MM.1S (cell line): ENCODE results near the gene PNMT.

ENCODE experiments used
- DNase-seq: peaks from one replicate; pipeline ENCODE4 v3.0.0-alpha.2; 2015
- H2AFZ ChIP-seq: fragments of 300-600 bp; sonication (generic); 2 replicates; pipeline ENCODE4 v1.6.0; 2016; ENCODE audit warnings: antibody characterized with exemption, low read length
- H3F3A ChIP-seq: fragments of 300-600 bp; sonication (generic); 2 replicates; pipeline ENCODE4 v1.6.1; 2016; ENCODE audit warnings: mild to moderate bottlenecking, antibody characterized with exemption, low read length, moderate library complexity, mixed read lengths; ENCODE audit not compliant: insufficient read depth
- H3K27ac ChIP-seq: fragments of 300-600 bp; sonication (generic); 2 replicates; pipeline ENCODE4 v1.5.1; 2016; ENCODE audit warnings: mild to moderate bottlenecking, low read length
- H3K27me3 ChIP-seq: fragments of 300-600 bp; sonication (generic); replicated peaks from 2 replicates; pipeline ENCODE4 v1.6.0; 2016; ENCODE audit warnings: low read length; ENCODE audit not compliant: insufficient read depth
- H3K36me3 ChIP-seq: fragments of 300-600 bp; sonication (generic); replicated peaks from 2 replicates; pipeline ENCODE4 v1.6.1; 2016; ENCODE audit warnings: mild to moderate bottlenecking, low read length, mixed read lengths; ENCODE audit not compliant: insufficient read depth
- H3K4me1 ChIP-seq: fragments of 300-600 bp; sonication (generic); 2 replicates; pipeline ENCODE4 v1.6.1; 2016; ENCODE audit warnings: low read length, mixed read lengths
- H3K4me2 ChIP-seq: fragments of 300-600 bp; sonication (generic); 2 replicates; pipeline ENCODE4 v1.6.0; 2016; ENCODE audit warnings: low read depth, low read length
- H3K4me3 ChIP-seq: fragments of 300-600 bp; sonication (generic); 2 replicates; pipeline ENCODE4 v1.5.1; 2016; ENCODE audit warnings: low read length, mixed read lengths
- H3K79me2 ChIP-seq: fragments of 300-600 bp; sonication (generic); 2 replicates; pipeline ENCODE4 v1.6.1; 2016; ENCODE audit warnings: mixed run types, low read length, mixed read lengths
- H3K9ac ChIP-seq: fragments of 300-600 bp; sonication (generic); 2 replicates; pipeline ENCODE4 v1.6.1; 2016; ENCODE audit warnings: low read length, mixed read lengths
- H3K9me2 ChIP-seq: fragments of 300-600 bp; sonication (generic); replicated peaks from 2 replicates; pipeline ENCODE4 v1.6.1; 2016; ENCODE audit warnings: mild to moderate bottlenecking, low read length, mixed read lengths; ENCODE audit not compliant: insufficient read depth
- H3K9me3 ChIP-seq: fragments of 300-600 bp; sonication (generic); replicated peaks from 2 replicates; pipeline ENCODE4 v1.6.1; 2016; ENCODE audit warnings: mild to moderate bottlenecking, low read length, mixed read lengths; ENCODE audit not compliant: insufficient read depth
- H4K20me1 ChIP-seq: fragments of 300-600 bp; sonication (generic); 2 replicates; pipeline ENCODE4 v1.6.1; 2016; ENCODE audit warnings: mild to moderate bottlenecking, low read length, moderate library complexity, mixed read lengths; ENCODE audit not compliant: insufficient read depth
- EZH2 ChIP-seq: fragments of 300-600 bp; sonication (generic); optimal IDR thresholded peaks from 2 replicates; pipeline ENCODE3; 2017; ENCODE audit warnings: low read depth, mild to moderate bottlenecking, antibody characterized with exemption, low read length, mixed read lengths
- EZH2phosphoT487 ChIP-seq: fragments of 300-600 bp; sonication (generic); IDR thresholded peaks from 2 replicates; pipeline ENCODE4 v1.6.1; 2018; ENCODE audit warnings: antibody characterized with exemption, low read length
- TF ChIP-seq, protein P1 (sequence below): fragments of 300-600 bp; sonication (generic); IDR thresholded peaks from 2 replicates; pipeline ENCODE4 v1.5.1; 2016; ENCODE audit warnings: antibody characterized with exemption, low read length, mixed read lengths

Gene PNMT

DNA sequence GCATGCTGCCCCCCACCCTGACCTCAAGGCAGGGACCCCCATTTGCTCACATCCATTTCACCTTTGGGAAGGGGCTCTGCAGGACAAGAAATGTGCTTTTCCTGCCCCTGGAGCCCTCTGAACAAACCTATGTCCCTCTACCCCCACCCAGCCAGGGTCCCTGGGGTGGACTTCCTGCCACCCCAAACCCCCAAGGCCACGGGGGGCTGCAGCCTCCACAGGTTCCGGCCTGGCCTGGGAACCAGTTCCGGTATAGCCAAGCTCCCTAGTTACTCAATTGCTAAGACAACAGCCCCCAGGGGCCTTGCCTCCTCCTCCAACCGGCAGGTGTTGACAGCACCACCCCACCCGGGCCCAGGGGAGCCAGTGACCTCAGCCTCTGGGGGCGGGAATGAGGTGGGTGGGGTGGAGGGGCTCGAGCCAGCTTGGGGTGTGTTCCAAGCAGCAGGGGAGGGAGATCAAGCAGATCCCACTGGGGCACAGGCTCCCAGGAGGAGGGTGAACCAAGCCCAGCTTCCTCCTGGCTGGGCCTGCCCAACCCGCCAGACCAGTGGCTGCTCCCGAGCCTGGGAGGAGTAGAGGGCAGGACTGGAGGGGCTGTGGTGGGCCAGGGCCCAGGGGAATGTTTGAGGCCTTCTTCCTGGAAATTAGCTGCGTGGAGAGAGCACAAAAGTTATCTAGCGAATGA, 6.6 kb downstream of the PNMT start:
- Histone ChIP-seq H3K9ac (no peak overlapping the region), H3K4me2 (no peak overlapping the region)
- DNase-seq: no peak

DNA sequence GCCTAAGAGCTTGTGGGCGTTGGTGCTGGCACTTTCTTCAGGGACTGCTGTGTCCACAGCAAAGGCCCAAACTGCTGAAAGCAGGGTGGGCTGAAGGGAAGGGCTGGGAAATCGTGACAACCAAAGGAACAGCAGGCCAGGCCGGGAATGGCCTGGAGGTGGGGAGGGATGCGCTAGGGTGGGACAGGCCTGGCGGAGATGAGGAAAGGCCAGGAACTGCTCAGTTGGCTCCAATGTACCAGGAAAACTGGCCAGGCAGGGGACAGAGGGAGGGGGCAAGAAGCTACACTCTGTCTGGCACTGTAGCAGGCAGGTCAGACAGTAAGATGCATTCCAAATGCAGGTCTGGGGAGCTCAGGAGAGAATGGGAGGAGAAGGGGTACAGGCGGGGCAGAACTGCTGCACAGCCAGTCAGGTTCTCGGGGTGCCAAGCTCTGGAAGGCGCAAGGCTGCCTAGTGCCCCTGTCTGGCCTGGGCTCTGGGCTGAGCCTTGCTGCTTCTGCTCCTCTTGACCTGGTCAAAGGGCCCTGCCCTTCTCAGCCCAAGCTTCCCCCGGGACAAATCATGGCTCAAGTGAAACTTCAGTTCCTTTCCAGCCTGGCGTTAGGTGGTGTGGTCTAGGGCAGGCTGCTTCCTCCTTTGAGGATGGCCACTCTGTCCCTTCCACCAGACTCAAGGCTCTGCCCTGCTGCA, 7.3 kb downstream of the PNMT start:
- H4K20me1 ChIP-seq: no peaks in the 10 kb centered on the region
- H3K9me2 ChIP-seq: no peaks in the 10 kb centered on the region
- no peak overlapping the region for H3K9ac ChIP-seq
- no peaks in the 10 kb centered on the region for H3K9me3 ChIP-seq
- TF ChIP-seq, protein P1, sequence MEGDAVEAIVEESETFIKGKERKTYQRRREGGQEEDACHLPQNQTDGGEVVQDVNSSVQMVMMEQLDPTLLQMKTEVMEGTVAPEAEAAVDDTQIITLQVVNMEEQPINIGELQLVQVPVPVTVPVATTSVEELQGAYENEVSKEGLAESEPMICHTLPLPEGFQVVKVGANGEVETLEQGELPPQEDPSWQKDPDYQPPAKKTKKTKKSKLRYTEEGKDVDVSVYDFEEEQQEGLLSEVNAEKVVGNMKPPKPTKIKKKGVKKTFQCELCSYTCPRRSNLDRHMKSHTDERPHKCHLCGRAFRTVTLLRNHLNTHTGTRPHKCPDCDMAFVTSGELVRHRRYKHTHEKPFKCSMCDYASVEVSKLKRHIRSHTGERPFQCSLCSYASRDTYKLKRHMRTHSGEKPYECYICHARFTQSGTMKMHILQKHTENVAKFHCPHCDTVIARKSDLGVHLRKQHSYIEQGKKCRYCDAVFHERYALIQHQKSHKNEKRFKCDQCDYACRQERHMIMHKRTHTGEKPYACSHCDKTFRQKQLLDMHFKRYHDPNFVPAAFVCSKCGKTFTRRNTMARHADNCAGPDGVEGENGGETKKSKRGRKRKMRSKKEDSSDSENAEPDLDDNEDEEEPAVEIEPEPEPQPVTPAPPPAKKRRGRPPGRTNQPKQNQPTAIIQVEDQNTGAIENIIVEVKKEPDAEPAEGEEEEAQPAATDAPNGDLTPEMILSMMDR: no peak
- TF ChIP-seq EZH2phosphoT487: no peak
- no peak overlapping the region for H3K4me2 ChIP-seq
- no peaks in the 10 kb centered on the region for H3K4me1 ChIP-seq
- H3K27me3 ChIP-seq: no peaks in the 10 kb centered on the region
- no peak overlapping the region for H3K4me3 ChIP-seq
- no peak for DNase-seq
- no peaks in the 10 kb centered on the region for H3K79me2 ChIP-seq
- H3K36me3 ChIP-seq: no peaks in the 10 kb centered on the region
- no peak overlapping the region for H3K27ac ChIP-seq
- H3F3A ChIP-seq: no peaks in the 10 kb centered on the region
- H2AFZ ChIP-seq: no peak overlapping the region

More for the DNA sequence above, 6.6 kb downstream of the PNMT start:
- H3K27me3 ChIP-seq: peaks cover 1% of the 10 kb centered on the region; the same call in 1 of the 2 replicates
- H3K9me3 ChIP-seq: no peaks in the 10 kb centered on the region
- no peaks in the 10 kb centered on the region for H3K4me1 ChIP-seq
- TF ChIP-seq, protein P1: no peak
- TF ChIP-seq EZH2 (no peak), EZH2phosphoT487 (no peak)
- H3K9me2 ChIP-seq: no peaks in the 10 kb centered on the region
- no peak overlapping the region for H3K4me3 ChIP-seq
- H3K27ac ChIP-seq: no peak overlapping the region
- no peaks in the 10 kb centered on the region for H3F3A ChIP-seq
- H3K36me3 ChIP-seq: no peaks in the 10 kb centered on the region
- H2AFZ ChIP-seq: no peak overlapping the region
- H3K79me2 ChIP-seq: no peaks in the 10 kb centered on the region
- H4K20me1 ChIP-seq: no peaks in the 10 kb centered on the region

DNA sequence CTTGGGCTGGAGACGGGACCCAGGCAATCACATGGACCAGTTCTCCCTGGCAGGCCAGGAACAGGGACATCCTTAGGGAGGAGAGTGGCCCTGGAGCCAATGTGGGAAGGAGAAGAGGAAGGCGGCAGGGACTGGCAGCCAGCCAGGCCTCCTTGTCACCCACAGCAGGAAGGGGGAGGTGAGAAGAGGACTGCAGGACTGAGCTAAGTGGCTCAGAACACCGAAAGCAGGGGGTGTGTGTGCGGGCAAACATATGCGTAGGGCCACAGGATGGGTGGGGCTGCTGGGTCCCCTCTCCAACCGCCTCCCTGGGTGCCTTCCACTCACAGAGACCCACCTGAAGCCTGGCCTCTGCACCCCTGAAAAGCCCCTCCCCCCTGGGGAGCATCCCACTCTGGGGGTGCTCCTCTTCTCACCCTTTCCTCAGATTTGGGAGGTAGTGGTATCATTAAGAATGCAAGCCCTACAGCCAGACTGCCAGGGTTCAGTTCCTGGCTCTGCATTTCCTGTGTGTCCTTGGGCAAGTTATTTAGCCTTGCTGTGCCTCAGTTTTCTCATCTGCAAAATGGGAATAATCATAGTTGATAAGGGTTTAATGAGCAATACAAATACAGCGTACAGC, 8.1 kb downstream of the PNMT start:
- no peaks in the 10 kb centered on the region for H3K36me3 ChIP-seq
- H3K4me2 ChIP-seq: no peak overlapping the region
- no peaks in the 10 kb centered on the region for H4K20me1 ChIP-seq
- H3K27me3 ChIP-seq: no peaks in the 10 kb centered on the region
- H3K9ac ChIP-seq: no peak overlapping the region
- no peak overlapping the region for H2AFZ ChIP-seq
- no peak overlapping the region for H3K27ac ChIP-seq
- no peak for DNase-seq
- H3K4me1 ChIP-seq: no peaks in the 10 kb centered on the region
- no peaks in the 10 kb centered on the region for H3K9me3 ChIP-seq
- H3K79me2 ChIP-seq: no peaks in the 10 kb centered on the region
- no peaks in the 10 kb centered on the region for H3F3A ChIP-seq
- H3K9me2 ChIP-seq: no peaks in the 10 kb centered on the region
- H3K4me3 ChIP-seq: no peak overlapping the region
- TF ChIP-seq EZH2: no peak
- TF ChIP-seq EZH2phosphoT487: no peak
- TF ChIP-seq, protein P1: no peak
